Measurements from ENCODE around the gene AMHR2.
A peak's percentile ranks its signal among the peaks of the same experiment; 100 is the strongest.

AMHR2 gene

GRCh38 chr12:53380794-53381730 is 42.6 kb upstream of the AMHR2 start:
- Histone ChIP-seq H2BK120ac (ENCODE audit: low read depth, low read length) (peak overlapping the region; percentile 42), H2AK5ac (ENCODE audit: low read length, severe bottlenecking) (peak overlapping the region; percentile 69), H4K8ac (ENCODE audit: low read length) (peak overlapping the region; percentile 45), H3K4me2 (ENCODE audit: low read length, poor library complexity, severe bottlenecking) (peak overlapping the region; percentile 65), H2AFZ (ENCODE audit: low read depth, low read length) (no peak overlapping the region), H3K4me1 (ENCODE audit: control insufficient read depth, insufficient read depth, low read depth, low read length) (peaks cover 24% of the 10 kb centered on the region), H4K91ac (ENCODE audit: low read length) (no peak overlapping the region), H3K9ac (ENCODE audit: low read length) (peak overlapping the region; percentile 84), H3K27ac (ENCODE audit: low read length, poor library complexity, severe bottlenecking) (peak overlapping the region; percentile 83), H3K23ac (ENCODE audit: low read length in 2 of 2) (no peak overlapping the region), H3K4ac (ENCODE audit: low read depth in 1 of 2, low read length in 2 of 2) (peak overlapping the region in 1 of 2 experiments; percentile 81), H3K18ac (ENCODE audit: low read depth in 1 of 2, low read length in 2 of 2) (peak overlapping the region; percentile 62 to 64), H3K79me1 (replicated peaks; ENCODE audit: low read length, poor library complexity, severe bottlenecking) (no peaks in the 10 kb centered on the region), H3K36me3 (ENCODE audit: control insufficient read depth in 1 of 2, insufficient read depth in 2 of 2, low read depth in 1 of 2, low read length in 2 of 2) (peaks cover 24 to 27% of the 10 kb centered on the region in 2 experiments), H2BK5ac (ENCODE audit: low read depth, low read length, poor library complexity, severe bottlenecking) (no peak overlapping the region), H3K9me3 (ENCODE audit: control insufficient read depth, low read length) (no peaks in the 10 kb centered on the region), H2BK12ac (ENCODE audit: low read length in 2 of 2) (no peak overlapping the region), H3K4me3 (ENCODE audit: insufficient read depth in 1 of 2, low read depth in 1 of 2, low read length in 2 of 2) (peak overlapping the region; percentile 51 to 77), H3K27me3 (ENCODE audit: control insufficient read depth in 1 of 2, insufficient read depth in 1 of 2, low read length in 2 of 2) (no peaks in the 10 kb centered on the region), H3K14ac (ENCODE audit: low read length in 2 of 2) (no peak overlapping the region), H2BK15ac (ENCODE audit: low read depth, poor library complexity, severe bottlenecking) (no peak overlapping the region)
- 5% methylated on average over 18 of the region's 21 CpGs for WGBS
- DNase-seq, result peak; percentile 73

GRCh38 chr12:53381731-53382630 is 41.7 kb upstream of the AMHR2 start:
- Histone ChIP-seq H3K27me3 (ENCODE audit: control insufficient read depth in 1 of 2, insufficient read depth in 1 of 2, low read length in 2 of 2) (no peaks in the 10 kb centered on the region), H3K27ac (ENCODE audit: low read length, poor library complexity, severe bottlenecking) (peak overlapping the region; percentile 37), H2BK5ac (ENCODE audit: low read depth, low read length, poor library complexity, severe bottlenecking) (no peak overlapping the region), H3K36me3 (ENCODE audit: control insufficient read depth in 1 of 2, insufficient read depth in 2 of 2, low read depth in 1 of 2, low read length in 2 of 2) (peaks cover 24 to 33% of the 10 kb centered on the region in 2 experiments), H2BK12ac (ENCODE audit: low read length in 2 of 2) (peak overlapping the region in 1 of 2 experiments; percentile 85), H3K9me3 (ENCODE audit: control insufficient read depth, low read length) (no peaks in the 10 kb centered on the region), H3K14ac (ENCODE audit: low read length in 2 of 2) (no peak overlapping the region), H2BK120ac (ENCODE audit: low read depth, low read length) (peak overlapping the region; percentile 42), H3K9ac (ENCODE audit: low read length) (peak overlapping the region; percentile 84), H3K4me2 (ENCODE audit: low read length, poor library complexity, severe bottlenecking) (peak overlapping the region; percentile 61), H3K4me3 (ENCODE audit: insufficient read depth in 1 of 2, low read depth in 1 of 2, low read length in 2 of 2) (peak overlapping the region in 1 of 2 experiments; percentile 77), H3K79me1 (replicated peaks; ENCODE audit: low read length, poor library complexity, severe bottlenecking) (no peaks in the 10 kb centered on the region), H3K23ac (ENCODE audit: low read length in 2 of 2) (peak overlapping the region in 1 of 2 experiments; percentile 28), H2BK15ac (ENCODE audit: low read depth, poor library complexity, severe bottlenecking) (no peak overlapping the region), H3K18ac (ENCODE audit: low read depth in 1 of 2, low read length in 2 of 2) (peak overlapping the region in 1 of 2 experiments; percentile 28), H3K4me1 (ENCODE audit: control insufficient read depth, insufficient read depth, low read depth, low read length) (peaks cover 28% of the 10 kb centered on the region), H4K91ac (ENCODE audit: low read length) (peak overlapping the region; percentile 3), H2AFZ (ENCODE audit: low read depth, low read length) (no peak overlapping the region), H4K8ac (ENCODE audit: low read length) (peak overlapping the region; percentile 45), H3K4ac (ENCODE audit: low read depth in 1 of 2, low read length in 2 of 2) (no peak overlapping the region), H2AK5ac (ENCODE audit: low read length, severe bottlenecking) (peak overlapping the region; percentile 25)
- DNase-seq, result peak; percentile 67
- 75% methylated on average over 8 of the region's 9 CpGs for WGBS

- H3K27ac ChIP-seq (ENCODE audit: low read length, poor library complexity, severe bottlenecking), result peak overlapping the region; percentile 11
- no peak overlapping the region for H2AFZ ChIP-seq (ENCODE audit: low read depth, low read length)
- H2BK5ac ChIP-seq (ENCODE audit: low read depth, low read length, poor library complexity, severe bottlenecking), result no peak overlapping the region
- H3K27me3 ChIP-seq (ENCODE audit: control insufficient read depth in 1 of 2, insufficient read depth in 1 of 2, low read length in 2 of 2), result no peaks in the 10 kb centered on the region
- H4K91ac ChIP-seq (ENCODE audit: low read length), result peak overlapping the region; percentile 46
- no peak for DNase-seq
- peak overlapping the region in 1 of 2 experiments; percentile 84 for H3K23ac ChIP-seq (ENCODE audit: low read length in 2 of 2)
- H3K4me3 ChIP-seq (ENCODE audit: insufficient read depth in 1 of 2, low read depth in 1 of 2, low read length in 2 of 2), result peak overlapping the region in 1 of 2 experiments; percentile 70
- H3K14ac ChIP-seq (ENCODE audit: low read length in 2 of 2), result peak overlapping the region in 1 of 2 experiments; percentile 67
- no peaks in the 10 kb centered on the region for H3K79me1 ChIP-seq (replicated peaks; ENCODE audit: low read length, poor library complexity, severe bottlenecking)
- H2BK12ac ChIP-seq (ENCODE audit: low read length in 2 of 2), result no peak overlapping the region
- no peak overlapping the region for H2AK5ac ChIP-seq (ENCODE audit: low read length, severe bottlenecking)
- no peak overlapping the region for H3K18ac ChIP-seq (ENCODE audit: low read depth in 1 of 2, low read length in 2 of 2)
- H4K8ac ChIP-seq (ENCODE audit: low read length), result no peak overlapping the region
- no peak overlapping the region for H2BK120ac ChIP-seq (ENCODE audit: low read depth, low read length)
- H3K4me1 ChIP-seq (ENCODE audit: control insufficient read depth, insufficient read depth, low read depth, low read length), result peaks cover 29% of the 10 kb centered on the region
- H3K9me3 ChIP-seq (ENCODE audit: control insufficient read depth, low read length), result no peaks in the 10 kb centered on the region
- WGBS, result 96% methylated on average over 2 of the region's 2 CpGs
- no peak overlapping the region for H3K4ac ChIP-seq (ENCODE audit: low read depth in 1 of 2, low read length in 2 of 2)
- H3K9ac ChIP-seq (ENCODE audit: low read length), result peak overlapping the region; percentile 58
- H3K36me3 ChIP-seq (ENCODE audit: control insufficient read depth in 1 of 2, insufficient read depth in 2 of 2, low read depth in 1 of 2, low read length in 2 of 2), result peaks cover 24 to 37% of the 10 kb centered on the region in 2 experiments
- H3K4me2 ChIP-seq (ENCODE audit: low read length, poor library complexity, severe bottlenecking), result peak overlapping the region; percentile 71
- peak overlapping the region; percentile 1 for H2BK15ac ChIP-seq (ENCODE audit: low read depth, poor library complexity, severe bottlenecking)
Measured at GRCh38 chr12:53383258-53383657, 40.4 kb upstream of the AMHR2 start.
